MM.1S (cell line): ENCODE measurements around the gene RASA4B.

Experiments used
- EZH2 ChIP-seq: fragments of 300-600 bp; sonication (generic); optimal IDR thresholded peaks from 2 replicates; pipeline ENCODE3; 2017; ENCODE audit warnings: low read depth, mild to moderate bottlenecking, antibody characterized with exemption, low read length, mixed read lengths
- TF ChIP-seq, protein P1 (sequence below): fragments of 300-600 bp; sonication (generic); IDR thresholded peaks from 2 replicates; pipeline ENCODE4 v1.5.1; 2016; ENCODE audit warnings: antibody characterized with exemption, low read length, mixed read lengths

GRCh38 chr7:102452451-102452850, 65.1 kb downstream of the RASA4B start:
- TF ChIP-seq EZH2, result no peak
- TF ChIP-seq, protein P1, sequence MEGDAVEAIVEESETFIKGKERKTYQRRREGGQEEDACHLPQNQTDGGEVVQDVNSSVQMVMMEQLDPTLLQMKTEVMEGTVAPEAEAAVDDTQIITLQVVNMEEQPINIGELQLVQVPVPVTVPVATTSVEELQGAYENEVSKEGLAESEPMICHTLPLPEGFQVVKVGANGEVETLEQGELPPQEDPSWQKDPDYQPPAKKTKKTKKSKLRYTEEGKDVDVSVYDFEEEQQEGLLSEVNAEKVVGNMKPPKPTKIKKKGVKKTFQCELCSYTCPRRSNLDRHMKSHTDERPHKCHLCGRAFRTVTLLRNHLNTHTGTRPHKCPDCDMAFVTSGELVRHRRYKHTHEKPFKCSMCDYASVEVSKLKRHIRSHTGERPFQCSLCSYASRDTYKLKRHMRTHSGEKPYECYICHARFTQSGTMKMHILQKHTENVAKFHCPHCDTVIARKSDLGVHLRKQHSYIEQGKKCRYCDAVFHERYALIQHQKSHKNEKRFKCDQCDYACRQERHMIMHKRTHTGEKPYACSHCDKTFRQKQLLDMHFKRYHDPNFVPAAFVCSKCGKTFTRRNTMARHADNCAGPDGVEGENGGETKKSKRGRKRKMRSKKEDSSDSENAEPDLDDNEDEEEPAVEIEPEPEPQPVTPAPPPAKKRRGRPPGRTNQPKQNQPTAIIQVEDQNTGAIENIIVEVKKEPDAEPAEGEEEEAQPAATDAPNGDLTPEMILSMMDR, result no peak
